Adipose tissue (tissue), 3 donors: ENCODE data around the gene MLX. TPM values are rescaled to one million over a fixed set of nuclear protein-coding genes. Genes with fewer than 3 reads are reported as not detected.
A peak's percentile ranks its signal among the peaks of the same experiment; 100 is the strongest.

Experiments used
- H3K27ac ChIP-seq: one replicate; pipeline ENCODE4 v1.5.1; 2013; ENCODE audit warnings: low read depth, low read length
- WGBS, 3 donors: extraction: QIAGEN DNeasy Blood & Tissue Kit; methylation state at CpG; one replicate each; pipeline ENCODE4 v1.1.7; 2013; 5-methylcytosine and 5-hydroxymethylcytosine counted together
- polyA plus RNA-seq, 3 donors: library from polyadenylated mRNA; stranded (reverse); fragments of 200-250 nt; gene quantifications; one replicate each; pipeline ENCODE4 v1.2.3, GENCODE V29; 2013
- donor health status: healthy with polysubstance abuse.
- donor health status: Bipolar disorder and iron deficiency.
- donor health status: healthy.

MLX gene
- 10 to 100 TPM; 38.7 to 71.3 (median 48.9) TPM for polyA plus RNA-seq

- WGBS, 3 donors = 0 to 1% (median 1%) methylated on average over 55 to 72 of the region's 72 CpGs
- peak within 1 kb of the TSS; percentile 73 for H3K27ac ChIP-seq
These were observed at the start of gene MLX for GRCh38 chr17:42566883-42567573. TSS of gene MLX (plus strand) at chr17:42567100. CDS start at chr17:42567125, 25 bp downstream.

GRCh38 chr17:42517516-42517915 lies 49.4 kb upstream of the MLX start:
- WGBS, 3 donors = 3 to 30% (median 5%) methylated on average over 9 of the region's 9 CpGs
- peak overlapping the region; percentile 70 for H3K27ac ChIP-seq

GRCh38 chr17:42518046-42518754 lies 48.7 kb upstream of the MLX start:
- peak overlapping the region; percentile 70 for H3K27ac ChIP-seq
- 19 to 51% (median 20%) methylated on average over 9 of the region's 9 CpGs for WGBS, 3 donors

GRCh38 chr17:42518755-42519545 lies 48.0 kb upstream of the MLX start:
- WGBS, 3 donors = 16 to 53% (median 16%) methylated on average over 6 of the region's 6 CpGs
- H3K27ac ChIP-seq = peak overlapping the region; percentile 93

- WGBS, 3 donors = 22 to 65% (median 22%) methylated on average over 12 of the region's 12 CpGs
- H3K27ac ChIP-seq = peak overlapping the region; percentile 93
These were observed 47.1 kb upstream of the MLX start for GRCh38 chr17:42519546-42520491.

- WGBS, 3 donors = 31 to 59% (median 32%) methylated on average over 9 of the region's 9 CpGs
- peak overlapping the region; percentile 87 for H3K27ac ChIP-seq
These were observed 46.4 kb upstream of the MLX start for GRCh38 chr17:42520540-42520951.

GRCh38 chr17:42521036-42521435 lies 45.9 kb upstream of the MLX start:
- WGBS, 3 donors = 52 to 76% (median 62%) methylated on average over 8 of the region's 8 CpGs
- H3K27ac ChIP-seq = peak overlapping the region; percentile 87

- H3K27ac ChIP-seq = peak overlapping the region; percentile 3
- WGBS, 3 donors = 44 to 76% (median 63%) methylated on average over 11 of the region's 11 CpGs
These were observed 45.1 kb upstream of the MLX start for GRCh38 chr17:42521666-42522262.

GRCh38 chr17:42522263-42522790 lies 44.6 kb upstream of the MLX start:
- H3K27ac ChIP-seq = peak overlapping the region; percentile 3
- WGBS, 3 donors = 56 to 73% (median 68%) methylated on average over 9 of the region's 9 CpGs

- WGBS, 3 donors = 83 to 86% (median 85%) methylated on average over 8 of the region's 8 CpGs
- H3K27ac ChIP-seq = no peak overlapping the region
These were observed 44.1 kb upstream of the MLX start for GRCh38 chr17:42522798-42523278.

GRCh38 chr17:42525221-42525620 lies 41.7 kb upstream of the MLX start:
- H3K27ac ChIP-seq = no peak overlapping the region

GRCh38 chr17:42526031-42526444 lies 40.9 kb upstream of the MLX start:
- 56 to 77% (median 68%) methylated on average over 6 of the region's 6 CpGs for WGBS, 3 donors
- no peak overlapping the region for H3K27ac ChIP-seq

More at GRCh38 chr17:42525221-42525620, 41.7 kb upstream of the MLX start:
- 76 to 85% (median 79%) methylated on average over 2 of the region's 2 CpGs for WGBS, 3 donors

- WGBS, 3 donors = 83 to 91% (median 91%) methylated on average over 6 of the region's 6 CpGs
- H3K27ac ChIP-seq = no peak overlapping the region
These were observed 39.0 kb upstream of the MLX start for GRCh38 chr17:42527932-42528331.

- 31 to 54% (median 42%) methylated on average over 3 of the region's 3 CpGs for WGBS, 3 donors
- H3K27ac ChIP-seq = no peak overlapping the region
These were observed 37.8 kb upstream of the MLX start for GRCh38 chr17:42529061-42529460.

- 74 to 99% (median 92%) methylated on average over 2 of the region's 2 CpGs for WGBS, 3 donors
- no peak overlapping the region for H3K27ac ChIP-seq
These were observed 35.9 kb upstream of the MLX start for GRCh38 chr17:42530952-42531454.

GRCh38 chr17:42531455-42532354 lies 35.2 kb upstream of the MLX start:
- WGBS, 3 donors = 9 to 13% (median 12%) methylated on average over 54 to 60 of the region's 60 CpGs
- peak overlapping the region; percentile 17 for H3K27ac ChIP-seq
